Endothelial cell of umbilical vein (primary cell): ENCODE measurements around the gene AGMO. TPM values are rescaled to one million over a fixed set of nuclear protein-coding genes. Genes with fewer than 3 reads are reported as not detected.

Source experiments
- BruUV-seq: library from RNA; stranded (reverse); fragments of 400-500 nt; replicated peaks from 2 replicates; lab custom pipeline; 2021; lab: Mats Ljungman, UMichigan
- CTCF ChIA-PET: fragments of 300-600, 350-600 bp; sonication (Branson Sonifier 250); formaldehyde crosslinking; loops from one replicate; lab custom pipeline; 2021; ENCODE audit warnings: antibody characterized with exemption, inconsistent platforms; lab: Charles Lee
- POLR2A ChIA-PET: fragments of 300-600, 350-600 bp; sonication (Branson Sonifier 250); formaldehyde crosslinking; loops from one replicate; lab custom pipeline; 2021; ENCODE audit warnings: antibody characterized with exemption, inconsistent platforms; lab: Charles Lee
- DNase-seq: peaks from one replicate; pipeline ENCODE4 v3.0.0-alpha.2; 2011; ENCODE audit warnings: low read depth, low spot score
- FAIRE-seq: peaks from 2 replicates; lab custom pipeline; 2011; peaks lifted over from hg19 to GRCh38; lab: Jason Lieb, UNC
- H2AFZ ChIP-seq: 2 replicates; pipeline ENCODE4 v1.6.0; 2012; ENCODE audit warnings: low read depth, low read length, control low read depth, inconsistent platforms
- H3K27ac ChIP-seq: 2 replicates; pipeline ENCODE4 v1.5.1; 2011; ENCODE audit warnings: low read depth, mild to moderate bottlenecking, control low read depth, low read length, moderate library complexity; ENCODE audit not compliant: insufficient read depth
- H3K27me3 ChIP-seq, 2 experiments: 2 replicates each; pipeline versions ENCODE4 v1.6.0 to v1.6.1; 2011; ENCODE audit warnings: low read length in 2 of 2, mixed read lengths in 1 of 2; ENCODE audit not compliant: control insufficient read depth in 2 of 2, insufficient read depth in 2 of 2
- H3K36me3 ChIP-seq, 2 experiments: 2 replicates in 1 of 2; 3 replicates in 1 of 2; pipeline ENCODE4 v1.5.1; 2011; ENCODE audit warnings: low read length in 2 of 2, mild to moderate bottlenecking in 1 of 2, moderate library complexity in 1 of 2; ENCODE audit not compliant: control insufficient read depth in 2 of 2, insufficient read depth in 2 of 2; ENCODE audit errors: extremely low read depth in 1 of 2
- H3K4me1 ChIP-seq: 3 replicates; pipeline ENCODE4 v1.5.1; 2011; ENCODE audit warnings: mild to moderate bottlenecking, low read length; ENCODE audit not compliant: control insufficient read depth, insufficient read depth; ENCODE audit errors: extremely low read depth
- H3K4me2 ChIP-seq: 2 replicates; pipeline ENCODE4 v1.6.1; 2011; ENCODE audit warnings: low read length, control low read depth, mixed read lengths; ENCODE audit not compliant: insufficient read depth
- H3K4me3 ChIP-seq, 3 experiments: fragments of 200-600 bp in 1 of 3; sonication (generic), shearing (Covaris generic) in 1 of 3; replicated peaks in 1 of 3; 2 replicates each; pipeline ENCODE4 v1.5.1; 2011 to 2016; ENCODE audit warnings: control low read depth in 3 of 3, low read length in 3 of 3, mild to moderate bottlenecking in 2 of 3, inconsistent platforms in 1 of 3, low read depth in 1 of 3, moderate library complexity in 1 of 3; ENCODE audit not compliant: insufficient read depth in 1 of 3
- H3K79me2 ChIP-seq: 2 replicates; pipeline ENCODE4 v1.6.0; 2012; ENCODE audit warnings: low read length, inconsistent platforms; ENCODE audit not compliant: control insufficient read depth, insufficient read depth
- H3K9ac ChIP-seq: replicated peaks from 2 replicates; pipeline ENCODE3; 2011; ENCODE audit warnings: low read length, control low read depth; ENCODE audit not compliant: insufficient read depth; ENCODE audit errors: extremely low read depth
- H3K9me1 ChIP-seq: replicated peaks from 3 replicates; pipeline ENCODE4 v1.6.0; 2011; ENCODE audit warnings: mild to moderate bottlenecking, low read length; ENCODE audit not compliant: control insufficient read depth, insufficient read depth; ENCODE audit errors: extremely low read depth
- H3K9me3 ChIP-seq: replicated peaks from 2 replicates; pipeline ENCODE4 v1.5.1; 2012; ENCODE audit warnings: low read length, inconsistent platforms; ENCODE audit not compliant: control insufficient read depth, insufficient read depth
- H4K20me1 ChIP-seq: replicated peaks from 2 replicates; pipeline ENCODE3; 2011; ENCODE audit warnings: mild to moderate bottlenecking, low read length; ENCODE audit not compliant: control insufficient read depth, insufficient read depth; ENCODE audit errors: extremely low read depth
- EZH2 ChIP-seq: IDR thresholded peaks from 2 replicates; pipeline ENCODE4 v1.6.1; 2012; ENCODE audit warnings: borderline replicate concordance, low read depth, mild to moderate bottlenecking, moderate library complexity, low read length, inconsistent platforms; ENCODE audit not compliant: severe bottlenecking
- FOS ChIP-seq: IDR thresholded peaks from 2 replicates; pipeline ENCODE4 v1.6.1; 2011; ENCODE audit warnings: mild to moderate bottlenecking, low read length, moderate library complexity, borderline replicate concordance; ENCODE audit not compliant: insufficient read depth
- GATA2 ChIP-seq: IDR thresholded peaks from 2 replicates; pipeline ENCODE4 v1.7.0; 2011; ENCODE audit warnings: low read depth, mild to moderate bottlenecking, moderate library complexity, mixed read lengths, low read length; ENCODE audit not compliant: insufficient read length, insufficient read depth
- JUN ChIP-seq: IDR thresholded peaks from 2 replicates; pipeline ENCODE4 v1.6.1; 2011; ENCODE audit warnings: borderline replicate concordance, low read depth; ENCODE audit not compliant: insufficient read length, insufficient read depth
- MAX ChIP-seq: IDR thresholded peaks from 2 replicates; pipeline ENCODE4 v1.6.1; 2011; ENCODE audit not compliant: insufficient read depth, insufficient read length
- MYC ChIP-seq: IDR thresholded peaks from one replicate; pipeline ENCODE4 v1.6.1; 2011; ENCODE audit warnings: mild to moderate bottlenecking, low read depth, low read length
- POLR2A ChIP-seq: IDR thresholded peaks from 2 replicates; pipeline ENCODE4 v1.6.1; 2012; ENCODE audit warnings: low read depth, mild to moderate bottlenecking, control low read depth, low read length
- POLR2AphosphoS5 ChIP-seq: IDR thresholded peaks from 2 replicates; pipeline ENCODE4 v1.6.1; 2012; ENCODE audit warnings: low read depth, mild to moderate bottlenecking, control low read depth, low read length, moderate library complexity; ENCODE audit not compliant: insufficient read depth
- dilution Hi-C: fragments of 300-500 bp; cut with MboI; formaldehyde crosslinking; loops from one replicate; pipeline ENCODE4 v1.15.0; 2019; ENCODE audit warnings: low sequenced_read_pairs; ENCODE audit not compliant: extremely low pct_ligation_motif_present
- intact Hi-C: fragments of 100-400 bp; cut with micrococcal nuclease; formaldehyde crosslinking; loops from one replicate; pipeline ENCODE4 v1.10.0; 2022
- polyA plus RNA-seq, 4 experiments: library from polyadenylated mRNA; depleted of rRNA in 3 of 4; stranded (reverse) in 3 of 4; unstranded in 1 of 4; fragments of >200 nt; gene quantifications; 2 replicates each; pipeline versions ENCODE4 v1.2.1 to v1.2.3, GENCODE V29; 2011 to 2012; ENCODE audit warnings: missing spikeins in 1 of 4
- total RNA-seq: library from RNA; stranded (reverse); gene quantifications from 2 replicates; pipeline ENCODE4 v1.2.3, GENCODE V29; 2021
- TF ChIP-seq, protein P1 (sequence below), 2 donors: IDR thresholded peaks; 1 replicate in 1 of 2; 2 replicates in 1 of 2; pipeline ENCODE4 v1.5.1; 2011; ENCODE audit warnings: low read length in 2 of 2, mild to moderate bottlenecking in 2 of 2, moderate library complexity in 2 of 2, control low read depth in 1 of 2, inconsistent platforms in 1 of 2, low read depth in 1 of 2; ENCODE audit not compliant: insufficient read depth in 1 of 2; ENCODE audit errors: extremely low read depth in 1 of 2

Gene AGMO
- total and polyA plus RNA-seq, 2 donors (not counting 3 experiments of a cell fraction or from before 2014, with no cell fraction given) = 0.23 to 0.40 TPM

DNA sequence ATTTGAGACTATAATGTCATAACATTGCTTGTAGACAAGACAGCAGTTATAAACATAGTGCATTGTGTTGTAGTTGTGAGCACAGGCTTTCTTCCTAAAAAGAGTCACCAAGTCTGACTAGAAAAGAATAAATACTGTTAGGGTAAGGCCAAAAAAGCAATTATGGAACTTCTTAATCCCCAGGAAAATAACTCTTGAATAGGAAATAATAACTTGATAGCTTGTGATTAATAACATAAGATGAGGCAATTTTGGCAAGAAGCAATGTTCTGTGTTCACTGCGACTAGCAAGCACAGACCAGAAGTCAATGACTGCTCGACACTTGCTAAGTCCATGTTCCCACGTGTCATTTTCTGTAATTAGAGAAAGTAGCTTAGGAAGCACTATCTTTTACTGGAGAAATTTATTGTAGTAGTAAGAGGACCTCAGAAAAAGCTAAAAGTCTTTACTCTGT is 97.1 kb downstream of the AGMO start:
- H3K27ac ChIP-seq = no peak overlapping the region
- intact Hi-C loops (no loop called here), dilution Hi-C loops (no loop called here)
- H3K4me1 ChIP-seq = peaks cover 4% of the 10 kb centered on the region
- H3K79me2 ChIP-seq = no peaks in the 10 kb centered on the region
- BruUV-seq = no TSS peak
- H3K27me3 ChIP-seq = no peaks in the 10 kb centered on the region
- H4K20me1 ChIP-seq = no peaks in the 10 kb centered on the region
- H3K9me1 ChIP-seq = no peaks in the 10 kb centered on the region
- H3K9ac ChIP-seq = no peak overlapping the region
- no peaks in the 10 kb centered on the region for H3K36me3 ChIP-seq
- no peak for TF ChIP-seq JUN
- TF ChIP-seq POLR2A = no peak
- no peak for TF ChIP-seq FOS
- no peak for TF ChIP-seq MYC
- no peak for TF ChIP-seq MAX
- TF ChIP-seq, protein P1, sequence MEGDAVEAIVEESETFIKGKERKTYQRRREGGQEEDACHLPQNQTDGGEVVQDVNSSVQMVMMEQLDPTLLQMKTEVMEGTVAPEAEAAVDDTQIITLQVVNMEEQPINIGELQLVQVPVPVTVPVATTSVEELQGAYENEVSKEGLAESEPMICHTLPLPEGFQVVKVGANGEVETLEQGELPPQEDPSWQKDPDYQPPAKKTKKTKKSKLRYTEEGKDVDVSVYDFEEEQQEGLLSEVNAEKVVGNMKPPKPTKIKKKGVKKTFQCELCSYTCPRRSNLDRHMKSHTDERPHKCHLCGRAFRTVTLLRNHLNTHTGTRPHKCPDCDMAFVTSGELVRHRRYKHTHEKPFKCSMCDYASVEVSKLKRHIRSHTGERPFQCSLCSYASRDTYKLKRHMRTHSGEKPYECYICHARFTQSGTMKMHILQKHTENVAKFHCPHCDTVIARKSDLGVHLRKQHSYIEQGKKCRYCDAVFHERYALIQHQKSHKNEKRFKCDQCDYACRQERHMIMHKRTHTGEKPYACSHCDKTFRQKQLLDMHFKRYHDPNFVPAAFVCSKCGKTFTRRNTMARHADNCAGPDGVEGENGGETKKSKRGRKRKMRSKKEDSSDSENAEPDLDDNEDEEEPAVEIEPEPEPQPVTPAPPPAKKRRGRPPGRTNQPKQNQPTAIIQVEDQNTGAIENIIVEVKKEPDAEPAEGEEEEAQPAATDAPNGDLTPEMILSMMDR (IDR thresholded peaks at IDR 0.05; ENCODE audit: extremely low read depth in 1 of 2, insufficient read depth in 1 of 2, low read depth in 1 of 2, low read length in 2 of 2) = no peak
- no peak for TF ChIP-seq POLR2AphosphoS5
- TF ChIP-seq GATA2 = no peak
- no peak for TF ChIP-seq EZH2
- CTCF ChIA-PET = interaction anchor here (1.0 kb wide), 1 partner anchor 256 kb away, joined by 3 read pairs; no protein-coding TSS in a partner anchor
- POLR2A ChIA-PET = no interaction called here
- H3K4me3 ChIP-seq = no peak overlapping the region
- no peak overlapping the region for H3K4me2 ChIP-seq
- H3K9me3 ChIP-seq = no peaks in the 10 kb centered on the region
- no peak for DNase-seq
- H2AFZ ChIP-seq = no peak overlapping the region
- FAIRE-seq = no peak
